ENCODE measurements around the gene POLE.
"Not testable (repeated sequence)": the region's sequence is repeated elsewhere in the genome, so short reads cannot be mapped to it uniquely, and the experiment has no call there.

Gene POLE

DNA sequence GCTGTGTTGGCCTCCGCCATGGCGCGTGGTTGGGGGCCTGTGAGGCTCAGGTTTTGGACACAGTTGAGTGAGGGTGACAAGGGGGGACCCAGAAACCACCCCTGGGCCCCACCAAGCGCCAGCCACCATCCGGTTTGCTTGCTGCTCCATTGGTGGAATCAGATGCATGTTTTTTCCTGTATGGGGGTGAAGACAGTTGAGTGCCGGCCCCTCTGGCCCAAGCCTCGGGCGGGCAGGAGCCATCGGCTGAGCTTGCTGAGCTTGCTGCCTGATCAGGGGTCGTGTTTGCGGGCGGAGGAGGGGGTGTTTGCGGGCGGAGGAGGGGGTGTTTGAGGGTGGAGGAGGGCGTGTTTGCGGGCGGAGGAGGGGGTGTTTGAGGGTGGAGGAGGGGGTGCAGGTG, 29.9 kb upstream of the POLE start:
- DNase-seq: no peak

DNA sequence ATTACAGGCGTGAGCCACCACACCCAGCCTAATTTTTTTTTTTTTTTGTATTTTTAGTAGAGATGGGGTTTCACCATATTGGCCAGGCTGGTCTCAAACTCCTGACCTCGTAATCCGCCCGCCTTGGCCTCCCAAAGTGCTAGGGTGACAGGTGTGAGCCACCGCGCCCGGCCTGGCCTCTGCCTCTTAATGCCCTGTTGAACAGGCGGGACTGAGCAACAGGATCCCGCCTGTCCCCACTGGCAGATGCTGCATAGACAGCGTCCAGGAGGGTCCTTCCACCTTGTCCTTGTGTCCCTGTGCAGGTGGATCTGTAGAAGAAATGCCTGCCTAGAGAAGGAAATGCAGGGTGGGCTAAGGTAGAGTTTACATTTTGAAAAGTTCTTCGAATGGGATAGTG, 29.2 kb upstream of the POLE start:
- DNase-seq: no peak

DNA sequence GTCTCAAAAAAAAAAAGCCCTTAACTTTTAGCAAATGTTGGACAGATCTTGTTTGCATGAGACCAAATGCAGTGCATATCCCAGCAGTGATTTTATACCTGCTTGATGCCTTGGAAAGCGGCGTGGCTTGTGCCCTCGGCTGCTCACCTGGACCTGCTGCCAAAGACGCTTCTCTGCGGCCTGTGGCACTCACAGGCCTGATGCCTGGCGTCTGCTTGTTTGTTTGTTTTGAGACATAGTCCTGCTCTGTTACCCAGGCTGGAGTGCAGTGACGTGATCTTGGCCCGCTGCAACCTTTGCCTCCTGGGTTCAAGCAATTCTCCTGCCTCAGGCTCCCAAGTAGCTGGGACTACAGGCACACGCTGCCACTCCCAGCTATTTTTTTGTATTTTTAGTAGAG, 28.7 kb upstream of the POLE start:
- no peak for DNase-seq

DNA sequence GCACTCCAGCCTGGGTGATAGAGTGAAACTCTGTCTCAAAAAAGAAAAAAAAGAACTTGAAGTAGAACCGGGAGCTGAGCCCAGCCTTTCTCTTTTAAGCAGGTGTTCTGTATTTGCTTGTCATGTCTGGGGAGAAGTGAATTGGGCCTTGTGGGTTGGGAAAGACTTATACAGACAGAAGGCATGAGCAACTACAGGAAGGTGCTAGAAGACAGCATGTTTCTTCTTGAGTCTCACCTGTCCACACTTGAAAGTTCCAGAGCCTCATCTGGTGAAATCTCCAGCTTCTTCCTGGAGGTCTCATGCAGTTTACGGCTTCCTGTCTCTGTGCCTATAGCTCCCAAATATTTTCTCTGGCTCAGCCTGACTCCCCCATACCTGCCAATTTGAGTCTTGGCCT, 26.0 kb upstream of the POLE start:
- no peak for DNase-seq

DNA sequence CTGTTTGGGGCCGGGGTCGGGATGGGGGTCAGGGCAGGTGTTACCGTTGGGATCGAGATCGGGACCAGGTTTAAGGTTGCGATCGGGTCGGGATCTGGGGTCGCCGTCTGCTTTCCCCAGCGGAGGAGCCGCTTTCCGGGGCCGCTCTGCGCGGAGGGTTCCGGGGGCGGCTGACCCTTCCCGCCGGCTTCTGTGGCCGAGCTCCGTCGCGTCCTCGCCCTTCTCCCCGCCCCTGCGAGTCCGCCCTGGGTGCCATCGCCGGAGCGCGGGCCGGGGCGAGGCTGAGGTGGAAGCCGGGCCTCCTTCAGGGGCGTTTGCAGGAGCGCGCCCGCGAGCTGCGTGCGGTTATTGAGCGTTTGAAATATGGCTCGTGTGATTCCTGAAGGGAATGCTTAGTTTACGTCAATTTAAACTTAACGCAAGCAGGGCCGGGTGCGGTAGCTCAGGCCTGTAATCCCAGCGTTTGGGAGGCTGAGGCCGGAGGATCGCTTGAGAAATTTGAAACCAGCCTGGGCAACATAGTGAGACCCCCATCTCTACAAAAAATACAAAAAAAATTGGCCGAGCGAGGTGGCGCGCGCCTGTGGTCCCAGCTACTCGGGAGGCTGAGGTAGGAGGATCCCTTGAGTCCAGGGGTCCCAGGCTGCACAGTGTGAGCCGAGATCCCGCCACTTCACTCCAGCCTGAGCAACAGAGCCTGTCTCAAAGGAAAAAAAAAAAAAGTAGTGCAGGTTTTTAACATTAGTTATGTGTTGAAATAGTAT, 24.1 kb upstream of the POLE start:
- no peak for DNase-seq

DNA sequence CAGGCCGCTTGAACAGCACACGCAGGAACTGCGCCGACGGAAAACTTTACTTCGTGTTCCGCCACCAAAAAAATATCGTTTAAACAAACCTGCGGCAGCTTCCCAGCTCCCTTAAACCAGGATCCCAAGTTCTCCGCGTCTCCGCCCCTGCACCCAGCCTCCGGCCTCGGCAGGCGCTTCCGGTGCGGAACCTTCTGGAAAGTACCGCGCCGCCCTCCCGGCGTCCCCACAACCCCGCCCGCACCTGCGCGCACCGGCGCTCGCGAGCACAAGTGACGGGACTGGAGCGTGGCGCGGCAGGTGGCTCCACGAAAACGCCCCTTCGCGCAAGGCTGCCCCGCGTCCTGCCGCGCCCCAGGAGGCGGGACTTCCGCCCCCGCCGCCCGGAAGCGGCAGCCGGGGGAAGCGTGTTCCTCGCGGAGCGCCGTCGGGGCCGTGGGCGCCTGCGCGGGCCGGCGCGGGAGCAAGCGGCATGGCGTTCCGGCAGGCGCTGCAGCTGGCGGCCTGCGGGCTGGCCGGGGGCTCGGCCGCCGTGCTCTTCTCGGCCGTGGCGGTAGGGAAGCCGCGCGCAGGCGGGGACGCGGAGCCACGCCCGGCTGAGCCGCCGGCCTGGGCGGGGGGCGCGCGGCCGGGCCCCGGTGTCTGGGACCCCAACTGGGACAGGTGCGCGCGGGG, 23.4 kb upstream of the POLE start, which contains the start of gene PGAM5:
Gene PGAM5 (plus strand): TSS at position 438 of the 675 bp plus-strand sequence. CDS start 35 bp downstream, at position 473.
- DNase-seq: peak; percentile 84

DNA sequence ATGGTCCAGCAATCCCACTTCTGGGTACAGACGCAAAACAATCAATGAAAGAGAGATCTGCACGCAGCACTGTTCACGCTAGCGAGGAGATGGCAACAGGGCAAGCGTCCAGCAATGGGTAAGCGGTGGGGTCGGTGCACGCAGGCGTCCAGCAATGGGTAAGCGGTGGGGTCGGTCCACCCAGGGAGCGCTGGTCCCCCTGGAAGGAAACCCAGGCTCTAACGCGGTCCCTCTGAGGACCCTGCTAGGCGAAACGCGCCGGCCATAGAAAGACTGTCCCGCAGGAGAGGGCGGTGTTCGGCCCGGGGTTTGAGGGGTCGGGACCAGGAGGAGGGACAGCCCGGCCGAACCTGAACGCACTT, 22.9 kb upstream of the POLE start:
- DNase-seq: no peak

DNA sequence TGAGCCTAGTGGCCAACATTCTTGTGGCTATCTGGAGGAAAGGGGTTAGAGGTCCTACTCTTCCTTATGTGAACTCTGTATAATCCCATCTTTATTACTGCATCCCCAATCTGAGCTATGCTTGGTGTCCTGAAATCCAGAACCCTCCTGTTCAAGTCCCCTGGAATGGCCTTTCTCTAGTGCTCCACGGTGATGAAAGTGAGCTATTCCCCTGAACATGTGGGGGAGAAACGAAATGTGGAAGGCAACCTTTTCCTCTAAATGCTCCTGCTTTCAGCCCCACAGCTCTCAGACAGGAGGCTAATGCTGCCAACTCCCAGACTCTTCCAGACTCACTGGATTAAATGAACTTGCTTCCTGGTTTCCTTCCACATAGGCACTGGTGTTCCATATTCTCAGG, 21.0 kb upstream of the POLE start:
- DNase-seq: no peak

DNA sequence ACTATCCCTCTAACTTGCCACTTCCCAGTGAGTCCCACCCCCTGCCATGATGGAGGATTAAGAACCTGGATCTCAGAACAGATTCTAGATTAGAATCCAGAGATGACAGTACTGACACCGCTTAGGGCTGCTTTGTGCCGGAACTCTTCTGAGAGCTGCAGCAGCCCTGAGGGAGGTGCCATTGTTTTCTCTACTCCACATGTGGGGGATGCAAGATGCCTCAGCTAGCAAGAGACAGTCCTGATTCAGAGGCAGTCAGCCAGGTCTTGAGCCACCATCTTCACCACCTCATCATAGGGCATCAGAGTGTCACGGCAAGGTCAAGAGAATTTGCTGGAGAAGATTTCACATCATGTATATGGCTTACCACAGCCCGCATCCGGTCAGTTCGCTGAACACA, 20.1 kb upstream of the POLE start:
- DNase-seq: no peak

DNA sequence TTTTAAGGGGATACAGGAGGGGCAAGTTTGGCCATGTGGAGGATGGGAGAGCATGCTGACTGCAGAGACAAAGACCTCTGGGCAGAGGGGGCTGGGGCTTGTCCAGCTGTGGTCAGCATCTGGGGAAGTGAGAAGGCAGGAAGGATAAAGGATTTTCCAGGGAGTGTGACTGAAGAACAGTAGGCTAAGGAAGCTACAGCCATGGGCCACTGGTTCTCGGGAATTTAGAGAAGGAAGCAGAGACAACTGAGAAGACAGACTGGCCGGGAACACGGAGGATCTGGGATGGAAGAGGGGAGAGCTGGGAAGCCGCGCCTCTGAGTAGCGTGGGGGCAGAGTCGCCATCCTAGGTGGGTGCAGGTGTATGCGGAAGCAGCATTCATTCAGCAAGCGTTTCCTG, 16.5 kb upstream of the POLE start:
- no peak for DNase-seq

DNA sequence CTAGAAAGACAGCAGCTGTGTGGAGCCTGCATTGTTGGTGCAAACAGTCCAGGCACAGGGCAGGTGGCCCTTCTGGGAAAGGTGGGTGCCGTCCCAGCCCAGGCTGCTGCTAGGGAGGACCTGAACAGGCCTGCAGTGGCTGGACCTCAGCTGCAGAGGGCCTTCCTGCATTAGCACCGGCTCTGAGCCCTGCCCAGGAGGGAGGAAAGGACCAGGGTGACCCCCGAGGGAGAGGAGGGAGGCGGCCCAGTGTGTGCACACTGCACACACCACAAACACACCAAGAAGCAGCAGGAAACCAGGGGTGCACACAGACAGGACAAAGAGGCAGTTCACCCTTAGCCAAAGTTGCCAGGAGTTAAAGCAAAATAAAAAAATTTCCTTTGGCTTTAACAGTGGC, 15.5 kb upstream of the POLE start:
- no peak for DNase-seq

DNA sequence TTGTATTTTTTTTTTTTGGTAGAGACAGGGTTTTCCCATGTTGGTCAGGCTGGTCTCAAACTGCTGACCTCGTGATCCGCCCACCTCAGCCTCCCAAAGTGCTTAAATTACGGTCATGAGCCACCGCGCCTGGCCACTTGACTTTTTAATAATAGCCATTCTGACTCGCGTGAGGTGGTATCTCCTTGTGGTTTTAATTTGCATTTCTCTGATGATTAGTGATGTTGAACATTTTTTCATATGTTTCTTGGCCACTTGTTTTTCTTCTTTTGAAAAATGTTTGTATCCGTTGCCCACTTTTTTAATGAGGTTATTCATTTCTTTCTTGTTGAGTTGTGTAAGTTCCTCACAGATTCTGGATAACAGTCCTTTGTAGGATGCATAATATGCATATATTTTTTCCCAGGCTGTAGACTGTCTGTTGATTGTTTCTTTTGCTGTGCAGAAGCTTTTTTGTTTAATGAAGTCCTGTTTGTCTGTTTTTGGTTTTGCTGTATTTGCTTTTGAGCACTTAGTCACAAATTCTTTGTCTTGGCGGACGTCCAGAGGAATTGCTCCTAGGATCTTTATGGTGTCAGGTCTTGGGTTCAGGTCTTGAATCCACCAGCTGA, 13.2 kb upstream of the POLE start:
- DNase-seq: no peak

DNA sequence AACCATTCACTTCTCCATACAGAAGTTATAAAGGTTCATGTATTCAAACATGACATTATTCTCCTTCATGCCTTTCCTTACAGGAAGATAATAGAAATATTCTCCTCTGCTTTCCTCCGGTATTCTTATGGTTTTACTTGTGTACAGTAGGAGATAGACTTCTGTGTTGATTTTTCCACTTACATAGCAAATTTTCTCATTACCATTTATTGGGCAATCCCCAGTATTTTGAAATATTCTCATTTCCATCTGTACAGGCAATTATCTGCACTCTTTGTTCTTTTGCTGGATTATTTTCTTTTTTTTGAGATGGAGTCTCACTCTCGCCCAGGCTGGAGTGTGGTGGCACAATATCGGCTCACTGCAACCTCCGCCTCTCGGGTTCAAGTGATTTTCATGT, 11.2 kb upstream of the POLE start:
- no peak for DNase-seq

DNA sequence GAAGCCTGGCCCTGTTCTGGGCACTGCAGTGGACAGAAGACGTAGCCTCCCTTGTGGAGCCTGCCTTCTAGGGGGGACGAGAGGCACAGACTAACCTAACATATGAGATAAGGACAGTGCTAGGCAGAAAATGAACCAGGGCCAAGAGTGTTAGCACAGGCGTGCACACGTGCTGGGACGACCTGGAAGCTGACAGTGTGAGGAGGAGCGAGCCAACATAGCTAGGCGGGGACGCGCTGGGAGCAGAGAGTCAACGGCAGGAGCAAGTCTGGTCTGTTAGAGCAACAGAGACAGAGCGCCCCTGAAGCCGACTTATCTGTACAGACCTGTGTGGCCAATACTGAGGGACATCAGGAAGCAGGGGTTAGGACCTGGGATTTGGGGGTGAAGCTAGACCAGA, 8.3 kb upstream of the POLE start:
- no peak for DNase-seq

DNA sequence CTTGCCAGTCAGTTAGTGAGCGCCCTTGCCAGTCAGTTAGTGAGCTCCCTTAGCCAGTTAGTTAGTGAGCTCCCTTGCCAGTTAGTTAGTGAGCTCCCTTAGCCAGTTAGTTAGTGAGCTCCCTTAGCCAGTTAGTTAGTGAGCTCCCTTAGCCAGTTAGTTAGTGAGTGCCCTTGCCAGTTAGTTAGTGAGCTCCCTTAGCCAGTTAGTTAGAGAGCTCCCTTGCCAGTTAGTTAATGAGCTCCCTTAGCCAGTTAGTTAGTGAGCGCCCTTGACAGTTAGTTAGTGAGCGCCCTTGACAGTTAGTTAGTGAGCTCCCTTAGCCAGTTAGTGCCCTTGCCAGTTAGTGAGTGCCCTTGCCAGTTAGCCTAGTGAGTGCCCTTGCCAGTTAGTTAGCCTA, 7.7 kb upstream of the POLE start:
- DNase-seq: not testable (repeated sequence)

DNA sequence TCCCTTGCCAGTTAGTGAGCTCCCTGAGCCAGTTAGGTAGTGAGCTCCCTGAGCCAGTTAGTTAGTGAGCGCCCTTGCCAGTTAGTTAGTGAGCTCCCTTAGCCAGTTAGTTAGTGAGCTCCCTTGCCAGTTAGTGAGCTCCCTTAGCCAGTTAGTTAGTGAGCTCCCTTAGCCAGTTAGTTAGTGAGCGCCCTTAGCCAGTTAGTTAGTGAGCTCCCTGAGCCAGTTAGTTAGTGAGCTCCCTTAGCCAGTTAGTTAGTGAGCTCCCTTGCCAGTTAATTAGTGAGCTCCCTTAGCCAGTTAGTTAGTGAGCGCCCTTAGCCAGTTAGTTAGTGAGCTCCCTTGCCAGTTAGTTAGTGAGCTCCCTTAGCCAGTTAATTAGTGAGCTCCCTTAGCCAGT, 4.9 kb upstream of the POLE start:
- not testable (repeated sequence) for DNase-seq

DNA sequence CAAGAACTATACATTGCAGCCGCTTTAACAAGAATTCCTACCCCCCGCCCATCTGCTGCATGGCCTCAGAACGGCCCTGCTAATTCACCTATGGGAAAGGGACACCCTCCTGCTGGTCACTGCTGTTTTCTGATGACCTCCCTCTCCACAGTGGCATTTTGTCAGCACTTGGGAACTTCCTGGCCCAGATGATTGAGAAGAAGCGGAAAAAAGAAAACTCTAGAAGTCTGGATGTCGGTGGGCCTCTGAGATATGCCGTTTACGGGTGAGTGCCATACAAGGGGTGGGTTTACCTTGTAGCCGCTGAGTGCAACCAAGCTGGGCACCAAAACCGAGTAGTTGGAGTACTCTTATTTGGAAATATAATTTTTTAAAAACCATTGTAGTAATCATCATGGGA, 3.0 kb upstream of the POLE start:
- no peak for DNase-seq

DNA sequence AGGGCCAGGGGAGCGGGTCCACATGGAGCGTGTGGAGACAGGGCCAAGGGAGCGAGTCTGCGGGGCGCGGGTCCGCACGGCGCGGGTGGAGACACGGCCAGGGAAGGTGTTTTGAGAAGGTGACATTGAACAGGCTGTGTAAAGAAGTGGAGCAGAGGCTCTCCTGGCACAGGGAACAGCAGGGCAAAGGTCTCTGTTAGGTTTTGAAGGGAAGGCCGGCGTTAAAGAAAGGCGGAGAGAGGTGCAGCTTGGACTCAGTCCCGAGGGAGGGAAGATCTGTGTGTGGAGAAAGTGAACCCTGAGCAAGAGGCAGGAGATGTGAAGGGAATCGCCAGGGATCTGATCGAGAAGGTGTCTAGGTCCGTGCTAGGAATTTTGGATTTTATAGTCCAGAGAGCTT, 2.1 kb upstream of the POLE start:
- no peak for DNase-seq

DNA sequence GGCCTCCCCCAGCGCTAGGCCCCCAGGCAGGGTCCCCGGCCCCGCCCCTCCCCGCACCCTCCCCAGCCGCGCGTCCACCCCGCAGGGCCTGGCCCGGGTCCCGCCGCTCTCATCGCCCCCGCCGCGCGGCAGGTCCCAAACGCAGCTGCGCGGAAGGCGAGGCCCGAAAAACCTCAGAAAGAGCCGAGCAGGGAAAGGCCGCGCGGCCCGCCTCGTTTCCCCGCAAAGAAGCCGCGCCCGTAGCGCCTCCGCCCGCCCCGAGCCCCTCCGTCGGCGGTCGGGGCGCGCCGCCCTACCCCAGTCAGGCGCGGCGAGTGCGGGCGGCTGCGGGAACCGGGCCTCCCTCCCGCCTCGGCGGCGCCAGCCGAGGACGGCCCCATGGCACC, 324 bp downstream of the POLE start:
- DNase-seq: peak; percentile 43

DNA sequence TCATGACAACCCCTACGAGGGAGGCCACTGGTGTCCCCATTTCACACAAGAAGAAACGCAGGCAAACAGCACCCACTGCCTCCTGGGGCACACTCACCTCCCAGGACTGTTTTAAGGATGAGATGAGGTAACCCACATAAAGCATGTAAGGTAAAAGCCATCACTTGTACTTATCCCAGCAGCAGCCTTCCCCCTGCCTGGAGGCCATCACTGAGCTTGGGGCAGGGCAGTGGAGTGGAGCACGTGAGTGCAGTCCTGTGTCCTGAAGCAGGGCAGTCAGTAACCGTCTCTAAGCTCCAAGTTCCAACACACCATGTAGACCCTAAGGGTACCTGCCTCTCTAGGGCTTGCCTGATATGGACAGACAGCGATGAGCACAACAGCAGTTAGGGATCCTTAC, 1.7 kb downstream of the POLE start:
- no peak for DNase-seq

DNA sequence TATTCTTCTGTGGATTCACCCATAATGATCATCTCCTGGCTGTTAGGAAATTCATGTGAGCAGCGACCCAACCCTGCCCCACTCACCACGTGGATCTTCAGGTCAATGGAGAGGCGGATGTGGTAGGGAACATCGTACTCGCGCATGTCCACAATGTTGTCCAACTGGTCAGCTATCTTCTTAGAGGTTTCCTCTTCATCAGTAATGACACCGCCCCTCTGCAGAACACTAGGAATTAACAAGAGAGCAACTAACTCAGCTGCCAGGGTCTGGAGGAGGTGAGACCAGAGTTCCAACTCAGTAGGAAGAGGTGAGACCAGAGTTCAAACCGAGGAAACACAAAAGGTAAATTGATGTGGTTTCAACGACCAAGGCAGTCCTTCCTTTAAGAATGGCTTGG, 9.7 kb downstream of the POLE start:
- no peak for DNase-seq

DNA sequence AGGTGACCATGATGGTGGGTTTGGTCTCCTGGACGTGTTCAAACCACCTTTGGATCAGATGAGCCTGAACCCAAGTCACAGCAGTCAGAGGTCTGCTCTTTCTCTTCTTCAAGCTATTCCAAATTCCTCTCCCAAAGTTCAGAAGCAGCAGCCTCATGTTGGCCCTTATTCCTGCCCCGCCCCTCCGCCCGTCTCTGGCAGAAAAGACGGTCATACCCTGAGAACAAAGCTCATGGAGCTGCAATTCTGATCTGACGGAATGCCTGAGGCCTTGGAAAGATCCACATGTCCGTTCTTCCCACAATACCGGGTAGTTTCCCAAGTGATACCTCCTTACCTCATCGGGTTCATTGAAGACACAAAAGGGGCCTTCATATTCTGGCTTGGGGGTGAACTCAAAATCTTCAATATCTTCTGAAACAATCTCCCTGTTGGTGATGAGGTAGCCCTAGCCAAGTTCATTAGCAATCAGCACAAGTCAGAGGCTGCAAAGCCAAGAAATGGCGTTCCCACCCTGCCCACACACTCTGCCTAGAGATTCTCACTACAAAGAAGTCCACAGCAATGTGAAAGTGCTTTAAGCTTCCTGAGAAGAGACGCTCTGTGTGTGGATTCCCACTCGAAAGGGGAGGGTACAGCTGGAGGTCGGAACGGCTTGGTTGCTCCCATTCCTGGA, 11.2 kb downstream of the POLE start:
- DNase-seq: no peak

DNA sequence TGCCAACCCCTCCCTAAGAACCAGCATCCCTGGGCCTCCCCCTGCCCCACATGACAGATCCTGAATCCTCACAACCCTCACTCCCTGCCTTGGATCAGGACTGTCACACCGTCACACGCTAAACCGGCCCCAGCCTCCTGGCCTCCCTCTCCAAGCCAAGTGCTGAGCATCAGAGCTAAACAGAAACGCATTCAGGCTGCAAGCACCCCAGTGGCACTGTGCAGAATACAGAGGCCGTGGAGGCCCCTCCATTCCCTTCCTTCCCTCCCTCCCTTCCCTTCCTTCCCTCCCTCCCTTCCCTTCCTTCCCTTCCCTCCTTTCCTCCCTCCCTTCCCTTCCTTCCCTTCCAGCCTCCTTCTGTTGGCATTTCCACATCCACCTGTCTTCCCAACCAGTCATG, 12.6 kb downstream of the POLE start:
- no peak for DNase-seq
